Vagina (tissue), 2 donors: ENCODE results near the gene KLHL40. TPM values are rescaled to one million over a fixed set of nuclear protein-coding genes. Genes with fewer than 3 reads are reported as not detected.
A peak's percentile ranks its signal among the peaks of the same experiment; 100 is the strongest.

Experiments
- DNase-seq, 2 donors: peaks; one replicate each; pipeline ENCODE4 v3.0.0-alpha.2; 2017; ENCODE audit errors: extremely low spot score in 2 of 2
- H3K27ac ChIP-seq: fragments of 200-600 bp; sonication (generic); one replicate; pipeline ENCODE4 v1.5.1; 2019
- H3K27me3 ChIP-seq: fragments of 200-600 bp; sonication (generic); one replicate; pipeline ENCODE4 v1.5.1; 2019
- H3K36me3 ChIP-seq, 2 donors: fragments of 200-600 bp; sonication (generic); one replicate each; pipeline ENCODE4 v1.5.1; 2017 to 2019
- H3K4me1 ChIP-seq: fragments of 200-600 bp; sonication (generic); one replicate; pipeline ENCODE4 v1.5.1; 2019
- H3K4me3 ChIP-seq, 2 donors: fragments of 200-600 bp; sonication (generic); 1 replicate in 1 of 2; 2 replicates in 1 of 2; pipeline ENCODE4 v1.5.1; 2016 to 2019
- H3K9me3 ChIP-seq: fragments of 200-600 bp; sonication (generic); one replicate; pipeline ENCODE4 v1.5.1; 2019
- POLR2A ChIP-seq, 2 donors: fragments of 450-650 bp; IDR thresholded peaks; one replicate each; pipeline ENCODE4 v1.6.1; 2017; ENCODE audit warnings: antibody characterized with exemption in 2 of 2, mild to moderate bottlenecking in 2 of 2, moderate library complexity in 2 of 2
- POLR2AphosphoS5 ChIP-seq, 2 donors: sonication (generic); formaldehyde crosslinking; IDR thresholded peaks; one replicate each; pipeline ENCODE4 v1.9.0; 2017; ENCODE audit warnings: antibody characterized with exemption in 2 of 2, mild to moderate bottlenecking in 2 of 2, low read depth in 1 of 2; ENCODE audit not compliant: insufficient read depth in 1 of 2
- intact Hi-C: fragments of 100-400 bp; cut with DNase I; formaldehyde crosslinking; loops from one replicate; pipeline ENCODE4 v1.15.1; 2023
- total RNA-seq: library from RNA; depleted of rRNA; stranded (reverse); fragments of >200 nt; gene quantifications from one replicate; pipeline ENCODE4 v1.2.3, GENCODE V29; 2016
- TF ChIP-seq, protein P1 (sequence below), 3 experiments: fragments of 450-650 bp in 2 of 3; fragments of 200-600 bp in 1 of 3; sonication (generic) in 1 of 3; IDR thresholded peaks; one replicate each; pipeline ENCODE4 v1.5.1; 2017 to 2019; ENCODE audit warnings: antibody characterized with exemption in 3 of 3, mild to moderate bottlenecking in 2 of 3, moderate library complexity in 2 of 3

The KLHL40 gene
- total RNA-seq, 1 donor from 2014 or later = not detected

DNA sequence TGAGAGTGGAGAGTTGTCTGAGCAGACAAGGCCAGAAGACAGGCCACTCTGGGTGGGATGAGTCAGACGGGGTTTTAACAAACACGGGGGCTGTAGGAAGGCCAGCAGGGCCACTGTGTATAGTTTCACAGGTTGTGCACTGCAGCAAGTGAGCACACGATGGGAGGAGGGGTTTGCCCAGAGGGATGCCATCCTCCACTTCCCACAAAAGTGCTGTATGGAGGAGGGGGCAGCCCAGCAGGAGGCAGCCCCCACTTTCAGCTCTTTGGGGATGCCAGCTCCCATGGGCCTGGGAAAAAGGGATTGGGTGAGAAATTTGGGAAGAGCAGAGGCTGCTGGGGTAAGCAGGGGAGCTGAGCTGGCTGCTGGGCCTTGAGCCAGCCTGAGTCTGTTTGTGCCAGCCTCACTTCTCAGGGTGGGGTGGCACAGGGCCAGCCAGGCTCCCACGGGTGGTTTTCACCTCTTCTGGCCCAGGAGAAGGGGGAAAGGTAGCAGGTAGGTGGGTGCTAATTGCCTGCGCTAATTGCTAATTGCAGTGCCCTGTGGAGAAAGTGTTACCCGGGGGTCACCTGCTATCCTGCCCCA is 25.1 kb upstream of the KLHL40 start:
- Histone ChIP-seq H3K27me3 (no peaks in the 10 kb centered on the region), H3K27ac (peak overlapping the region; percentile 44), H3K36me3 (peaks cover 0 to 7% of the 10 kb centered on the region in 2 donors), H3K4me3 (no peak overlapping the region), H3K4me1 (peaks cover 43% of the 10 kb centered on the region), H3K9me3 (no peaks in the 10 kb centered on the region)
- DNase-seq = no peak
- TF ChIP-seq POLR2A (IDR thresholded peaks at IDR 0.05) (no peak), POLR2AphosphoS5 (IDR thresholded peaks at IDR 0.05; ENCODE audit: insufficient read depth in 1 of 2, low read depth in 1 of 2) (no peak)
- TF ChIP-seq, protein P1, sequence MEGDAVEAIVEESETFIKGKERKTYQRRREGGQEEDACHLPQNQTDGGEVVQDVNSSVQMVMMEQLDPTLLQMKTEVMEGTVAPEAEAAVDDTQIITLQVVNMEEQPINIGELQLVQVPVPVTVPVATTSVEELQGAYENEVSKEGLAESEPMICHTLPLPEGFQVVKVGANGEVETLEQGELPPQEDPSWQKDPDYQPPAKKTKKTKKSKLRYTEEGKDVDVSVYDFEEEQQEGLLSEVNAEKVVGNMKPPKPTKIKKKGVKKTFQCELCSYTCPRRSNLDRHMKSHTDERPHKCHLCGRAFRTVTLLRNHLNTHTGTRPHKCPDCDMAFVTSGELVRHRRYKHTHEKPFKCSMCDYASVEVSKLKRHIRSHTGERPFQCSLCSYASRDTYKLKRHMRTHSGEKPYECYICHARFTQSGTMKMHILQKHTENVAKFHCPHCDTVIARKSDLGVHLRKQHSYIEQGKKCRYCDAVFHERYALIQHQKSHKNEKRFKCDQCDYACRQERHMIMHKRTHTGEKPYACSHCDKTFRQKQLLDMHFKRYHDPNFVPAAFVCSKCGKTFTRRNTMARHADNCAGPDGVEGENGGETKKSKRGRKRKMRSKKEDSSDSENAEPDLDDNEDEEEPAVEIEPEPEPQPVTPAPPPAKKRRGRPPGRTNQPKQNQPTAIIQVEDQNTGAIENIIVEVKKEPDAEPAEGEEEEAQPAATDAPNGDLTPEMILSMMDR (IDR thresholded peaks at IDR 0.05) = no peak
- intact Hi-C loops = no loop called here

DNA sequence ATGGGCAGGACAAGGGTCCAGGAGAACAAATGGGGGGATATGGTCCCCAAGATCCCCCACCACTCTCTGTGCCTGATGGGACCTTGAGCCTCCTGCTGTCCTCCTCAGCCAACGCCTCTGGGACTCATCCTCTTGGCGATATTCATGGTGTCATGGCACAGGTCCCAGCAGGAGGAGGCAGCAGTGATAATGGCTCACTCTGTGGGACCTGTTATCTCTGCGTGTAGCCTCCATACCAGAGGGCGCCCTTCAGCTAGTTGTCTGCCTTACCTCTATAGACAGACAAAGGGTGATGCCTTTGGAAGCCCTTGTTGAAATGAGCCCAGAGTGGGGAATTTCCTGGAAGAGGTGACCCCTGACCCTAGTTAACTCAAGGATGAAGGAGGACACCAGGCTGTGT is 24.4 kb upstream of the KLHL40 start:
- Histone ChIP-seq H3K9me3 (no peaks in the 10 kb centered on the region), H3K27me3 (no peaks in the 10 kb centered on the region), H3K4me1 (peaks cover 43% of the 10 kb centered on the region), H3K27ac (no peak overlapping the region), H3K36me3 (peaks cover 0 to 7% of the 10 kb centered on the region in 2 donors), H3K4me3 (no peak overlapping the region)
- intact Hi-C loops = no loop called here
- TF ChIP-seq POLR2A (IDR thresholded peaks at IDR 0.05) = no peak
- TF ChIP-seq, protein P1 (IDR thresholded peaks at IDR 0.05) = no peak
- TF ChIP-seq POLR2AphosphoS5 (IDR thresholded peaks at IDR 0.05; ENCODE audit: insufficient read depth in 1 of 2, low read depth in 1 of 2) = no peak
- peak in 1 of 2 donors; percentile 86 for DNase-seq

DNA sequence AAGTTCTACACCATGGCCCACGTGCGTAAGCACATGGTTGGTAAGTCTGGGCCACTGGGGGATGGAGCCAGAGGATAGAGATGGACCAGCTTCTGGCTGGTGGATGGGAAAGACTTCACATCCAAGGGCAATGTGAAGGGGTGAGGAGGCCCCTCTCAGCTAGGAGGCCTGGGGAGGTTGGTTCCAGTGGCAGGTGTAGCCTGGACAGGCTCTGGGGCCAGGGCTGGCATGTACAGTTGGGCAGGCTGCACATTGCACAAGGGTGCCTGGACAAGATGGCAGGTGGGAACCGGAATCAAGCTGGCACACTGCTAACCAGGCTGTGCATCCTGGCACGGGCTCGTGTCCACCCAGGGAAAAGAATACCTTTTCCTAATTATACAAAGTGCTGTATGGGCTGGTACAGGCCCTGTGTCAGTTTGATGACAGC is 23.7 kb upstream of the KLHL40 start:
- intact Hi-C loops = no loop called here
- Histone ChIP-seq H3K36me3 (peaks cover 0 to 7% of the 10 kb centered on the region in 2 donors), H3K4me1 (peaks cover 43% of the 10 kb centered on the region), H3K27ac (no peak overlapping the region), H3K9me3 (no peaks in the 10 kb centered on the region), H3K27me3 (no peaks in the 10 kb centered on the region), H3K4me3 (no peak overlapping the region)
- TF ChIP-seq POLR2A (IDR thresholded peaks at IDR 0.05) (no peak), POLR2AphosphoS5 (IDR thresholded peaks at IDR 0.05; ENCODE audit: insufficient read depth in 1 of 2, low read depth in 1 of 2) (no peak)
- TF ChIP-seq, protein P1 (IDR thresholded peaks at IDR 0.05) = no peak
- DNase-seq = peak; percentile 78 to 92

DNA sequence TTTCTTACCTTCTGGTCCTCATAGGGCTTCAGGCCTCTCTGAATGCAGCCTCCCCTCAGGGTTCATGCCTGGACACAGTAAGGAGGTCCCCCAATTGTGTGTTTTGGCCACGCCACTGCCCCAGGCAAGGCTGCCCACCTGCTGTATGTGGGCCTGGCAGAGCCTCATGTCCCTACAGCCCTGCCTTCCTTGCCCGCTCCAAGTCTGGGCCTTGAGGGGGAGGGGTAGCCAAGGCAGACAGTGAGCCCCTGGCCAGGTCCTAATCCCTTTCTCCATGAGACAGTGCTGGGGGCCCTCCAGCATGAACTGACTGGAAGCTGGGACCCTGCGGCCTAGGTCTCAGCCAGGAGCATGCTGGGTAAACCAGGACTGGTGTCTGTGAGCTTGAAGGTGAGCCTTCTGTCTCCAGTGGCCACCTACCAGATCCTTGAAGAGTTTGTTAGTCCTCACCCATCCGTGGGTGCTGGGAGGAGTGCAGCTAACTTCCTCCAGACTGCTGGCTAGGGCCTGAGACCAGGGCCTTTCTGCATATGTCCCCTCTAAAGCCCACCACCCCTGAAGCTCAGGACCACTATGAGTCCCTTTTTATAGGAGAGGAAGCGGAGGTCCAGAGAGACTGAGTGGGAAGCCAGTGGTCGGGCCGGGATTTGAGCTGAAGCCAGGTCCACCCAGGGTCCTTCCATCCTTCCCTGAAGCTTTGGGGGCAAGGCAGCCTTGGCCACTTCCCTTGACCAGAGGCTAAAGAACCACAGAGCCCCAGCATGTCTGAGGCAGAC is 23.1 kb upstream of the KLHL40 start:
- peaks cover 43% of the 10 kb centered on the region for H3K4me1 ChIP-seq
- peaks cover 0 to 7% of the 10 kb centered on the region in 2 donors for H3K36me3 ChIP-seq
- TF ChIP-seq POLR2AphosphoS5 (IDR thresholded peaks at IDR 0.05; ENCODE audit: insufficient read depth in 1 of 2, low read depth in 1 of 2) = no peak
- TF ChIP-seq POLR2A (IDR thresholded peaks at IDR 0.05) = no peak
- TF ChIP-seq, protein P1 (IDR thresholded peaks at IDR 0.05) = no peak
- DNase-seq = peak; percentile 74 to 88
- no peak overlapping the region for H3K27ac ChIP-seq
- H3K4me3 ChIP-seq = no peak overlapping the region
- intact Hi-C loops = no loop called here
- no peaks in the 10 kb centered on the region for H3K27me3 ChIP-seq
- H3K9me3 ChIP-seq = no peaks in the 10 kb centered on the region
